Hepatocyte (in vitro differentiated cells): ENCODE data around the gene HSPH1. TPM values are rescaled to one million over a fixed set of nuclear protein-coding genes. Genes with fewer than 3 reads are reported as not detected.

Experiments used
- DNase-seq: peaks from one replicate; pipeline ENCODE4 v3.0.0-alpha.2; 2016; ENCODE audit warnings: low spot score
- H2AFZ ChIP-seq: fragments of 200-600 bp; sonication (generic); 2 replicates; pipeline ENCODE4 v1.6.0; 2016; ENCODE audit warnings: antibody characterized with exemption, mild to moderate bottlenecking
- H3K27ac ChIP-seq: fragments of 200-600 bp; sonication (generic); 2 replicates; pipeline ENCODE4 v1.5.1; 2016; ENCODE audit warnings: mild to moderate bottlenecking
- H3K27me3 ChIP-seq: fragments of 200-600 bp; sonication (generic); 2 replicates; pipeline ENCODE4 v1.6.1; 2016
- H3K36me3 ChIP-seq: fragments of 200-600 bp; sonication (generic); replicated peaks from 2 replicates; pipeline ENCODE4 v1.5.1; 2016; ENCODE audit warnings: low read depth; ENCODE audit not compliant: insufficient read depth
- H3K4me1 ChIP-seq: fragments of 200-600 bp; sonication (generic); 2 replicates; pipeline ENCODE4 v1.5.1; 2016; ENCODE audit warnings: mild to moderate bottlenecking, moderate library complexity; ENCODE audit not compliant: insufficient read depth
- H3K4me2 ChIP-seq: fragments of 200-600 bp; sonication (generic); 2 replicates; pipeline ENCODE4 v1.6.0; 2016
- H3K4me3 ChIP-seq: fragments of 200-600 bp; sonication (generic); 2 replicates; pipeline ENCODE4 v1.5.1; 2016; ENCODE audit warnings: mild to moderate bottlenecking
- H3K79me2 ChIP-seq: fragments of 200-600 bp; sonication (generic); 2 replicates; pipeline ENCODE4 v1.6.0; 2017; ENCODE audit warnings: mild to moderate bottlenecking
- H3K9me2 ChIP-seq: fragments of 200-600 bp; sonication (generic); replicated peaks from 2 replicates; pipeline ENCODE4 v1.6.0; 2017; ENCODE audit warnings: mild to moderate bottlenecking; ENCODE audit not compliant: insufficient read depth
- H3K9me3 ChIP-seq: fragments of 200-600 bp; sonication (generic); 2 replicates; pipeline ENCODE4 v1.5.1; 2016; ENCODE audit warnings: low read depth, mild to moderate bottlenecking
- H4K20me1 ChIP-seq: fragments of 200-600 bp; sonication (generic); 2 replicates; pipeline ENCODE4 v1.6.0; 2016; ENCODE audit warnings: mild to moderate bottlenecking; ENCODE audit not compliant: insufficient read depth, poor library complexity, severe bottlenecking
- EZH2 ChIP-seq: fragments of 200-600 bp; sonication (generic); IDR thresholded peaks from 2 replicates; pipeline ENCODE4 v1.6.1; 2016; ENCODE audit warnings: antibody characterized with exemption, mild to moderate bottlenecking, borderline replicate concordance
- EZH2phosphoT487 ChIP-seq: fragments of 200-600 bp; sonication (generic); IDR thresholded peaks from one replicate; pipeline ENCODE4 v1.6.1; 2018; ENCODE audit warnings: antibody characterized with exemption, mild to moderate bottlenecking, low read depth, moderate library complexity; ENCODE audit not compliant: unreplicated experiment, severe bottlenecking
- WGBS: methylation state at CpG from one replicate; pipeline ENCODE4 v1.1.6; 2016; ENCODE audit warnings: low lambda C conversion rate; ENCODE audit errors: missing lambda C conversion rate; 5-methylcytosine and 5-hydroxymethylcytosine counted together
- polyA plus RNA-seq: library from polyadenylated mRNA; unstranded; fragments of >200 nt; fragmentation: Nextera tagmentation; extraction: Ambion mirVana; gene quantifications from 2 replicates; pipeline ENCODE4 v1.2.1, GENCODE V29; 2016
- total RNA-seq: library from RNA; depleted of rRNA; stranded (reverse); fragments of >200 nt; gene quantifications from 2 replicates; pipeline ENCODE4 v1.2.3, GENCODE V29; 2014
- TF ChIP-seq, protein P1 (sequence below): fragments of 200-600 bp; sonication (generic); IDR thresholded peaks from 2 replicates; pipeline ENCODE4 v1.5.1; 2016; ENCODE audit warnings: antibody characterized with exemption, mild to moderate bottlenecking; ENCODE audit not compliant: poor library complexity

HSPH1 gene
- total and polyA plus RNA-seq, 2 experiments from 2014 or later, result 64.1 to 74.2 TPM

DNA sequence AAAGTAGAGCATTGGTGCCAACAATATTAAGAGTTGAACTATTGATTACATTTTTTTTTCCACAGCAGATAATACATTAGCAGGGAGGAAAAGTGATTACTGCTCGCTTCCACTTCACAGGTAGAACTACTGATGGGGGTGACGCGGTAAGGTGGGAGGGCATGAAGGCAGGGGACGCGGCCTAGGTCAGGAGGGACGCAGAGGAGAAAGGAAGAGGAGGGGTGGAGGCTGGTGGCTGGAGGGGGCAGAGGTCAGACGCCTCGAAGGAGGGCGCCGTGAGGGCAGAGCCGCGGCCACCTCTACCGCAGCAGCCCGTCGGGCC, 37.8 kb upstream of the HSPH1 start:
- Histone ChIP-seq H3K4me2 (peak overlapping the region; percentile 80), H3K36me3 (no peaks in the 10 kb centered on the region), H3K4me3 (peak overlapping the region; percentile 97), H3K27ac (peak overlapping the region; percentile 99), H3K9me3 (no peaks in the 10 kb centered on the region), H3K4me1 (peaks cover 9% of the 10 kb centered on the region), H3K9me2 (no peaks in the 10 kb centered on the region), H3K27me3 (no peaks in the 10 kb centered on the region), H4K20me1 (no peaks in the 10 kb centered on the region), H3K79me2 (peaks cover 27% of the 10 kb centered on the region), H2AFZ (peak overlapping the region; percentile 53)
- TF ChIP-seq, protein P1, sequence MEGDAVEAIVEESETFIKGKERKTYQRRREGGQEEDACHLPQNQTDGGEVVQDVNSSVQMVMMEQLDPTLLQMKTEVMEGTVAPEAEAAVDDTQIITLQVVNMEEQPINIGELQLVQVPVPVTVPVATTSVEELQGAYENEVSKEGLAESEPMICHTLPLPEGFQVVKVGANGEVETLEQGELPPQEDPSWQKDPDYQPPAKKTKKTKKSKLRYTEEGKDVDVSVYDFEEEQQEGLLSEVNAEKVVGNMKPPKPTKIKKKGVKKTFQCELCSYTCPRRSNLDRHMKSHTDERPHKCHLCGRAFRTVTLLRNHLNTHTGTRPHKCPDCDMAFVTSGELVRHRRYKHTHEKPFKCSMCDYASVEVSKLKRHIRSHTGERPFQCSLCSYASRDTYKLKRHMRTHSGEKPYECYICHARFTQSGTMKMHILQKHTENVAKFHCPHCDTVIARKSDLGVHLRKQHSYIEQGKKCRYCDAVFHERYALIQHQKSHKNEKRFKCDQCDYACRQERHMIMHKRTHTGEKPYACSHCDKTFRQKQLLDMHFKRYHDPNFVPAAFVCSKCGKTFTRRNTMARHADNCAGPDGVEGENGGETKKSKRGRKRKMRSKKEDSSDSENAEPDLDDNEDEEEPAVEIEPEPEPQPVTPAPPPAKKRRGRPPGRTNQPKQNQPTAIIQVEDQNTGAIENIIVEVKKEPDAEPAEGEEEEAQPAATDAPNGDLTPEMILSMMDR, result no peak
- TF ChIP-seq EZH2phosphoT487, result no peak
- no peak for TF ChIP-seq EZH2
- WGBS, result 28% methylated on average over 8 of the region's 15 CpGs
- no peak for DNase-seq

- 71% methylated on average over 3 of the region's 3 CpGs for WGBS
- Histone ChIP-seq H2AFZ (no peak overlapping the region), H4K20me1 (no peaks in the 10 kb centered on the region)
These were observed 36.8 kb upstream of the HSPH1 start for GRCh38 chr13:31198519-31198918.

GRCh38 chr13:31196992-31197391, 35.3 kb upstream of the HSPH1 start:
- no peak overlapping the region for H3K27ac ChIP-seq
- TF ChIP-seq, protein P1, result no peak
- 86% methylated on average over 6 of the region's 6 CpGs for WGBS

More at GRCh38 chr13:31198519-31198918, 36.8 kb upstream of the HSPH1 start:
- Histone ChIP-seq H3K9me2 (no peaks in the 10 kb centered on the region), H3K27me3 (no peaks in the 10 kb centered on the region), H3K9me3 (no peaks in the 10 kb centered on the region), H3K4me2 (no peak overlapping the region), H3K79me2 (peaks cover 20% of the 10 kb centered on the region), H3K27ac (no peak overlapping the region), H3K36me3 (no peaks in the 10 kb centered on the region), H3K4me1 (peaks cover 9% of the 10 kb centered on the region), H3K4me3 (no peak overlapping the region)
- no peak for DNase-seq
- TF ChIP-seq EZH2 (no peak), EZH2phosphoT487 (no peak)
- TF ChIP-seq, protein P1, result no peak

DNA sequence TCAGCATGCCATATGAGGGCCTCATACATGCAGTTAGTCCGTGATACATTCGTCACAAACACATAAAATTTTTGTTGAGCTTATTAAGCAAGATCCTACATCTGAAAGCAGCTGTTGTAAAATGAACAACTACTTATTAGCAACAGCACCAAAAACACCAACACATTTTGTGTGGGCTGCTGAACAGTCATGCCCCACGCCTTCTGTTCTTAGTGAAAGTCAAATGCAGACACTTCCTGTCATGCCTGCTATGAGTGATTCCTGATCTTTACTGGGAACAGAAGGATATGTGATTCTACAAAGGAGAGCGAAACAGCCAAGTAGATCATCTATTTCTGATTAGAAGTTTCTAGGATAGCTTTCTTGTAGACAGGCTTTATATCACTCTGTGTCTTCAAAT, 33.9 kb upstream of the HSPH1 start:
- no peak overlapping the region for H2AFZ ChIP-seq
- no peak overlapping the region for H3K4me3 ChIP-seq
- no peak overlapping the region for H3K27ac ChIP-seq
- TF ChIP-seq EZH2, result no peak
- 90% methylated on average over 4 of the region's 4 CpGs for WGBS
- H3K9me3 ChIP-seq, result no peaks in the 10 kb centered on the region
- no peaks in the 10 kb centered on the region for H3K4me1 ChIP-seq
- H3K4me2 ChIP-seq, result no peak overlapping the region
- no peaks in the 10 kb centered on the region for H3K9me2 ChIP-seq
- no peaks in the 10 kb centered on the region for H3K27me3 ChIP-seq
- no peak for DNase-seq
- H3K79me2 ChIP-seq, result no peaks in the 10 kb centered on the region
- H3K36me3 ChIP-seq, result no peaks in the 10 kb centered on the region
- H4K20me1 ChIP-seq, result no peaks in the 10 kb centered on the region

More at GRCh38 chr13:31196992-31197391, 35.3 kb upstream of the HSPH1 start:
- Histone ChIP-seq H3K36me3 (no peaks in the 10 kb centered on the region), H3K4me3 (no peak overlapping the region), H3K79me2 (peaks cover 8% of the 10 kb centered on the region), H2AFZ (no peak overlapping the region), H3K4me2 (no peak overlapping the region), H4K20me1 (no peaks in the 10 kb centered on the region), H3K9me2 (no peaks in the 10 kb centered on the region), H3K4me1 (peaks cover 9% of the 10 kb centered on the region), H3K27me3 (no peaks in the 10 kb centered on the region), H3K9me3 (no peaks in the 10 kb centered on the region)
- DNase-seq, result no peak
